ENCODE data around the gene BRS3. TPM values are rescaled to one million over a fixed set of nuclear protein-coding genes. Genes with fewer than 3 reads are reported as not detected.

Gene BRS3
- total RNA-seq, 2 experiments from 2014 or later: not detected

DNA sequence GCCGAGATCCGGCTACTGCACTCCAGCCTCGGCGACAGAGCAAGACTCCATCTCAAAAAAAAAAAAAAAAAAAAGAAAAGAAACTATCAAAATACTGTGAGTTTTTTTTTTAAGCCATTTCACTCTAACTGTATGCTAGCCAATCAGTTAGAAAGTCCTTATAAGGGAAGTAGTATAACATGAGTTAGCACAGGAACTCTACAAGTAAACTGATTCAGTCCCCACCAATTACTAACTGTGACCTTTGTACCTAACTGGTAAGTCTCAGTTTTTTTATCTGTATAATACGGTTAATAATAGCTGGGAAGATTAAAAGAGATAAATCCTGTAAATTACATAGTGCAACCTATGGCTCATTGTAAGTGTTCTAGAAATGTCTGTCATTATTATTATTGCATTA, 35.1 kb upstream of the BRS3 start:
- ChIA-PET CTCF (no interaction called here), POLR2A (no interaction called here)
- no peaks in the 10 kb centered on the region for H3K36me3 ChIP-seq (ENCODE audit: insufficient read depth, low read length)
- intact Hi-C loops (cut with DNase I, micrococcal nuclease): no loop called here
- Mint-ChIP-seq H3K4me1 (ENCODE audit: low read depth) (no peaks in the 10 kb centered on the region), H3K27me3 (no peaks in the 10 kb centered on the region), H3K27ac (no peak overlapping the region), H3K9me3 (no peaks in the 10 kb centered on the region), H3K36me3 (ENCODE audit: low read depth) (no peaks in the 10 kb centered on the region), H3K4me3 (no peak overlapping the region)
- DNase-seq (no peak), ATAC-seq (ENCODE audit: poor library complexity) (no peak)
- no peaks in the 10 kb centered on the region for H3K9me3 ChIP-seq (ENCODE audit: control insufficient read depth in 1 of 2, insufficient read depth in 1 of 2, low read length in 2 of 2)
- H3K27ac ChIP-seq (ENCODE audit: low read depth in 1 of 2, low read length in 2 of 2): no peak overlapping the region
- H3K4me3 ChIP-seq (ENCODE audit: low read length): no peak overlapping the region
- no peak for TF ChIP-seq CTCF (IDR thresholded peaks at IDR 0.05)
- no peaks in the 10 kb centered on the region for H3K4me1 ChIP-seq (ENCODE audit: insufficient read depth, low read length)
- no peaks in the 10 kb centered on the region for H3K27me3 ChIP-seq (ENCODE audit: control insufficient read depth in 1 of 2, insufficient read depth in 2 of 2, low read length in 2 of 2)

DNA sequence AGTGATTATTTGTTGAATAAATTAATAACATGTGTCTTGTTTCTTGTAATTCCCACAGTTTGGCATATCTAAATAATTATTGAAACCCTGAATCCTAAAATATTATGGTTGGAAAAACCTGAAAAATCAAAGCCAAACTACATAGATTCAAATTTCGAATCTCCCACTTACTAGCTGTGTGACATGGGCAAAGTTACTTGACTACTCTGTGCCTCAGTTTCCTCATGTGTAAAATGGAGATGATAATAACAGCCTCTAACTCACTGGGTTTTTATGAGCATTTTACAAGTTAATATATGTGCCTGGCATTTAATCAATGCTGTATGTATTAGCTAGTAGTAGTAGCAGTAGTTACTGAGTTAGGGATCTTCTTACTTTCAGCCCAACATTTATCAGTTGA, 34.6 kb upstream of the BRS3 start:
- no peak overlapping the region for H3K27ac Mint-ChIP-seq
- CTCF ChIA-PET: no interaction called here
- H3K9me3 ChIP-seq (ENCODE audit: control insufficient read depth in 1 of 2, insufficient read depth in 1 of 2, low read length in 2 of 2): no peaks in the 10 kb centered on the region
- no peak for TF ChIP-seq CTCF (IDR thresholded peaks at IDR 0.05)
- ATAC-seq (ENCODE audit: poor library complexity): no peak
- H3K27ac ChIP-seq (ENCODE audit: low read depth in 1 of 2, low read length in 2 of 2): no peak overlapping the region
- DNase-seq: no peak
- no peaks in the 10 kb centered on the region for H3K4me1 Mint-ChIP-seq (ENCODE audit: low read depth)
- no peaks in the 10 kb centered on the region for H3K9me3 Mint-ChIP-seq
- H3K27me3 Mint-ChIP-seq: no peaks in the 10 kb centered on the region
- POLR2A ChIA-PET: no interaction called here
- H3K36me3 Mint-ChIP-seq (ENCODE audit: low read depth): no peaks in the 10 kb centered on the region
- H3K27me3 ChIP-seq (ENCODE audit: control insufficient read depth in 1 of 2, insufficient read depth in 2 of 2, low read length in 2 of 2): no peaks in the 10 kb centered on the region
- no peak overlapping the region for H3K4me3 Mint-ChIP-seq
- no peaks in the 10 kb centered on the region for H3K36me3 ChIP-seq (ENCODE audit: insufficient read depth, low read length)
- intact Hi-C loops (cut with DNase I, micrococcal nuclease): no loop called here
- H3K4me3 ChIP-seq (ENCODE audit: low read length): no peak overlapping the region
- no peaks in the 10 kb centered on the region for H3K4me1 ChIP-seq (ENCODE audit: insufficient read depth, low read length)

GRCh38 chrX:136453771-136454170, 34.0 kb upstream of the BRS3 start:
- ATAC-seq (ENCODE audit: poor library complexity) (no peak), DNase-seq (no peak)
- no peak overlapping the region for H3K27ac ChIP-seq (ENCODE audit: low read depth in 1 of 2, low read length in 2 of 2)
- intact Hi-C loops (cut with DNase I, micrococcal nuclease): no loop called here
- H3K4me3 Mint-ChIP-seq: no peak overlapping the region
- POLR2A ChIA-PET: no interaction called here
- CTCF ChIA-PET: interaction anchor here (1.2 kb wide), 1 partner anchor 24 kb away, joined by 3 read pairs; no protein-coding TSS in a partner anchor
- H3K4me1 Mint-ChIP-seq (ENCODE audit: low read depth): no peaks in the 10 kb centered on the region
- H3K27ac Mint-ChIP-seq: no peak overlapping the region
- H3K27me3 ChIP-seq (ENCODE audit: control insufficient read depth in 1 of 2, insufficient read depth in 2 of 2, low read length in 2 of 2): no peaks in the 10 kb centered on the region
- H3K4me3 ChIP-seq (ENCODE audit: low read length): no peak overlapping the region
- H3K36me3 Mint-ChIP-seq (ENCODE audit: low read depth): no peaks in the 10 kb centered on the region
- H3K27me3 Mint-ChIP-seq: no peaks in the 10 kb centered on the region
- TF ChIP-seq CTCF (IDR thresholded peaks at IDR 0.05): no peak
- no peaks in the 10 kb centered on the region for H3K36me3 ChIP-seq (ENCODE audit: insufficient read depth, low read length)
- H3K9me3 Mint-ChIP-seq: no peaks in the 10 kb centered on the region
- H3K4me1 ChIP-seq (ENCODE audit: insufficient read depth, low read length): no peaks in the 10 kb centered on the region
- H3K9me3 ChIP-seq (ENCODE audit: control insufficient read depth in 1 of 2, insufficient read depth in 1 of 2, low read length in 2 of 2): no peaks in the 10 kb centered on the region

Measured in CD4-positive, alpha-beta T cell (primary cell).